Stimulated activated CD4-positive, alpha-beta T cell treated with anti-CD3 and anti-CD28 coated beads, Interleukin-4, amount 100 ng/mL, for 4 hours (primary cell): ENCODE data around the gene ADGRA1.
A peak's percentile ranks its signal among the peaks of the same experiment; 100 is the strongest.
"Not testable (repeated sequence)": the region's sequence is repeated elsewhere in the genome, so short reads cannot be mapped to it uniquely, and the experiment has no call there.

Source experiments
- DNase-seq, 2 experiments: peaks; one replicate each; pipeline ENCODE4 v3.0.0-alpha.2; 2020

ADGRA1 gene

GRCh38 chr10:133097961-133098360 is 10.2 kb downstream of the ADGRA1 start:
- DNase-seq = no peak

- DNase-seq = no peak
These were observed 10.9 kb downstream of the ADGRA1 start for GRCh38 chr10:133098426-133099124.

- no peak for DNase-seq
These were observed 11.8 kb downstream of the ADGRA1 start for GRCh38 chr10:133099571-133099970.

- no peak for DNase-seq
These were observed 12.5 kb downstream of the ADGRA1 start for GRCh38 chr10:133100186-133100585.

- DNase-seq = peak in 1 of 2 experiments; percentile 22
These were observed 13.1 kb downstream of the ADGRA1 start for GRCh38 chr10:133100706-133101415.

GRCh38 chr10:133101416-133101810 is 13.7 kb downstream of the ADGRA1 start:
- no peak for DNase-seq

- DNase-seq = no peak
These were observed 14.8 kb downstream of the ADGRA1 start for GRCh38 chr10:133102415-133103095.

- DNase-seq = no peak
These were observed 15.7 kb downstream of the ADGRA1 start for GRCh38 chr10:133103311-133103910.

- DNase-seq = no peak
These were observed 16.6 kb downstream of the ADGRA1 start for GRCh38 chr10:133104068-133104962.

GRCh38 chr10:133104963-133105640 is 17.4 kb downstream of the ADGRA1 start:
- no peak for DNase-seq

GRCh38 chr10:133105686-133106390 is 18.1 kb downstream of the ADGRA1 start:
- no peak for DNase-seq

GRCh38 chr10:133106516-133106915 is 18.8 kb downstream of the ADGRA1 start:
- DNase-seq = no peak

GRCh38 chr10:133107442-133107841 is 19.7 kb downstream of the ADGRA1 start:
- no peak for DNase-seq

- no peak for DNase-seq
These were observed 22.0 kb downstream of the ADGRA1 start for GRCh38 chr10:133109711-133110110.

- DNase-seq = no peak
These were observed 22.4 kb downstream of the ADGRA1 start for GRCh38 chr10:133110133-133110532.

GRCh38 chr10:133110609-133111275 is 23.0 kb downstream of the ADGRA1 start:
- no peak for DNase-seq

GRCh38 chr10:133111640-133112039 is 23.9 kb downstream of the ADGRA1 start:
- DNase-seq = not testable (repeated sequence)

- no peak for DNase-seq
These were observed 25.6 kb downstream of the ADGRA1 start for GRCh38 chr10:133113146-133113830.

- no peak for DNase-seq
These were observed 26.1 kb downstream of the ADGRA1 start for GRCh38 chr10:133113847-133114246.

- DNase-seq = no peak
These were observed 26.5 kb downstream of the ADGRA1 start for GRCh38 chr10:133114251-133114650.
